K562 treated with DMSO at 1 percent for 48 hours (cell line): ENCODE measurements around the gene TGFBR3L. TPM values are rescaled to one million over a fixed set of nuclear protein-coding genes. Genes with fewer than 3 reads are reported as not detected.

ENCODE experiments used
- total RNA-seq: library from RNA; unstranded; fragments of 300-600 nt; gene quantifications from 2 replicates; pipeline ENCODE4 v1.2.3, GENCODE V29; 2022; ENCODE audit warnings: low replicate concordance; ENCODE audit errors: extremely low read depth

TGFBR3L gene
- total RNA-seq: not detected in 2 replicates

GRCh38 chr19:7914598-7915045 is at the start of gene TGFBR3L:
Gene TGFBR3L (plus strand): TSS chr19:7914830.

GRCh38 chr19:7874076-7874896 is 40.3 kb upstream of the TGFBR3L start, which contains the start of gene PRR36:
Gene PRR36 (minus strand): TSS chr19:7874390. CDS start chr19:7873689, 701 bp downstream.

GRCh38 chr19:7888145-7888825 is 26.3 kb upstream of the TGFBR3L start, which contains the start of gene LRRC8E:
Gene LRRC8E (plus strand): TSS chr19:7888510. CDS start chr19:7895604, 7,094 bp downstream.

DNA sequence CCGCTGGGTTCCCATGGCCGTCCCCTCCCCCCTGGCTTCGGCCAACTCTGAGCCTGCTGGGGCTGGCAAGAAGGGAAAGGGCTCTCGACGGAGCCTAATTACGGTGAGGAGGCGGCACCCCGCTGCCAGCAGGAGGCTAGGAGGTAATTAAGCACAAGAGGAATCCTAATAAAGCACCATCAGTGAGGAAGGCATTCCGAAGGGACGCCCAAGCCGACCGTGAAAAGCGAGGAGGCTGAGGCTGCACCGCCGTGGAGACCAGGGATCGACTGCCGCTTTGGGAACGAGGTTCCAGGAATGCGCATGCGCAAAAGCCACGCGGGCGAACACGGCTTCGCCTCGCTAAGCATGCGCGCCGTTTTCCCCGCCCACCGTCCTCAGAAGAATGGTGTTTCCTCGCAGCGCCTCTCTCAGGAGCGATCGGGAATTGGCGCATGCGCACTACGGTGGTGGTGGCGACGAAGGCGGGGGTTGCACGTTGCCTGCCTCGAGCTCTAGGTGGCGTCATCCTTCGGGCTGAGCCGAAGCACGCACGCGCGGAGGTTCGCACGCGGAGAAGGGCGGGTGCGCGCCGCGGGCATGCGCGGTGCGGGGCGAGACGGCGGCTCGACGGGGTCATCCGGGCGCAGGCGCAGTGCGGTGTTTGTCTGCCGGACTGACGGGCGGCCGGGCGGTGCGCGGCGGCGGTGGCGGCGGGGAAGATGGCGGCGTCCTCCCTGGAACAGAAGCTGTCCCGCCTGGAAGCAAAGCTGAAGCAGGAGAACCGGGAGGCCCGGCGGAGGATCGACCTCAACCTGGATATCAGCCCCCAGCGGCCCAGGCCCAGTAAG is 11.2 kb upstream of the TGFBR3L start, which contains the start of gene MAP2K7:
MAP2K7 (plus strand) TSS at position 634 of the 830 bp plus-strand sequence; CDS start at position 702, 68 bp downstream.

DNA sequence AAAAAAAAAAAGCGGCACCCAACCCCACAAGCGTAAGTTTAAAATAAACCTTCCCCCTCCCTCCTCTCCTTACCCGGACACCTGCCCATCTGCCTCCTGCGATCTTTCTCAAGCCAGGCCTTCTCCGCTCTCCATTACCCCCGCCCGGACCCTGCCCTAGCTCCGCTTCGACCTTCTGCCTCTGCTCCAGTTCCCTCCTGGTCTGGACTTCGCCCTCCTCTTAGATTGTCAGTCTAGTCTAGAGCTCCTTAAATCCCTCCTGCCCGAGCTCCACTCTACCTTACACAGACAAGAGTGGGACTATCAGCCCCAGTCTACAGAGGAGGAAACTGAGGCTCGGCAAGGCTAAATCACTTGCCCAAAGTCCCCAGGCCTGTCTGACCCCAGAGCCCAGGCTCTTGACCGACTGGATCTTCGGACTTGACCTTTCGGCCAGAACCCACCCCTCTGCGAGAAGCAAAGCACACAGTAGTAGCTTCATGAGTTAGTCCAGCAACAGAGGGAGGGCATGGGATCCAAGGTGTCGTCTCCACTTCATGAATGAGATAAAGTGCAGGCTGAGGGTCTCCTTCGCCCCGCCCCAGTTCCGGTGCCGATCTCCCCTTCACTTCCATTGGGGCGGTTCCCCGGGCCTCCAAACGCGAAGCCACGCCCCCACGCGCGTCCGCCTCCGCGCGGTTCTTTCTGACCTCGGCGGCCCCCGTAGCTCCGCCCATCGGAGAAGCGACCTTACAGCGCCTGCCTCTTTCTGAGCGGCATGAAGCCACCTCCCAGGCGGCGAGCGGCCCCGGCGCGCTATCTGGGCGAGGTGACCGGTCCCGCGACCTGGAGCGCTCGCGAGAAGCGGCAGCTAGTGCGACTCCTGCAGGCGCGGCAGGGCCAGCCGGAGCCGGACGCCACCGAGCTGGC is 5.2 kb downstream of the TGFBR3L start, which contains the start of gene SNAPC2:
SNAPC2 (plus strand) TSS at position 729 of the 909 bp plus-strand sequence; CDS start at position 758, 29 bp downstream.

GRCh38 chr19:7926021-7926726 is 11.5 kb downstream of the TGFBR3L start, which contains the start of gene CTXN1:
Gene CTXN1 (minus strand): TSS chr19:7926135. CDS start chr19:7925538, 597 bp downstream.

GRCh38 chr19:7943444-7944176 is 29.0 kb downstream of the TGFBR3L start, which contains the start of gene TIMM44:
Gene TIMM44 (minus strand): TSS chr19:7943666. CDS start chr19:7943651, 15 bp downstream.

Other genes with a start within 250 kb of the TGFBR3L start
- not detected in 2 replicates for gene RETN, start 245.8 kb upstream of the TGFBR3L start, total RNA-seq
- gene MCEMP1, start 237.7 kb upstream of the TGFBR3L start, total RNA-seq: not detected in 2 replicates
- not detected in 2 replicates for gene TRAPPC5, start 234.0 kb upstream of the TGFBR3L start, total RNA-seq
- not detected in 2 replicates for gene FCER2, start 212.7 kb upstream of the TGFBR3L start, total RNA-seq
- not detected in 2 replicates for gene CLEC4G, start 182.7 kb upstream of the TGFBR3L start, total RNA-seq
- gene CD209, start 167.3 kb upstream of the TGFBR3L start, total RNA-seq: not detected in 2 replicates
- gene CLEC4M, start 151.6 kb upstream of the TGFBR3L start, total RNA-seq: not detected in 2 replicates
- gene EVI5L, start 84.6 kb upstream of the TGFBR3L start, total RNA-seq: not detected in 2 replicates
- gene PRR36, start 40.4 kb upstream of the TGFBR3L start, total RNA-seq: not detected in 2 replicates
- gene LRRC8E, start 26.3 kb upstream of the TGFBR3L start, total RNA-seq: not detected in 2 replicates
- gene MAP2K7, start 11.0 kb upstream of the TGFBR3L start, total RNA-seq: not detected in 2 replicates
- gene SNAPC2, start 5.5 kb downstream of the TGFBR3L start, total RNA-seq: not detected in 2 replicates
- gene CTXN1, start 11.3 kb downstream of the TGFBR3L start, total RNA-seq: not detected in 2 replicates
- not detected in 2 replicates for gene TIMM44, start 28.8 kb downstream of the TGFBR3L start, total RNA-seq
- gene ELAVL1, start 90.8 kb downstream of the TGFBR3L start, total RNA-seq: not detected in 2 replicates
- not detected in 2 replicates for gene CCL25, start 137.9 kb downstream of the TGFBR3L start, total RNA-seq
- gene FBN3, start 234.8 kb downstream of the TGFBR3L start, total RNA-seq: not detected in 2 replicates